ENCODE data around the gene UNK.

The UNK gene

DNA sequence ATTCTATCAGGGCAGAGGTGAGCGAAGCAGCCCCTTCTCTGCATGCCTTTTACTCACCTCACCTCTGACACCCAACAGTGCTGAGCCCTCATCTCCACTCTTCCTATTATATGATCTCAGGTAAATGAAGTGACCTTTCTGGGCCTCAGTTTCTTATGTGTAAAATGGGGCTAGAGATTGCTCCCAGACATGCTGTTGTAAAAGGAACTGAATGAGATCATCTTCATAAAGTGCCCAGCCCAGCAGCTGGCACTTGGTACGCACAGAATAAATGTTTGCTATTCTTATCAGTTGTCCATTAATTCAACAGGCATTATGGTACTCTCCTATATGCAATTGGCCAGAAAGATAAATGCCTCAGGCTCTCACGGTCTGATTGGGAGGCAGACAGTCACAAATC is 15.1 kb upstream of the UNK start:
- TF ChIP-seq, protein P1, sequence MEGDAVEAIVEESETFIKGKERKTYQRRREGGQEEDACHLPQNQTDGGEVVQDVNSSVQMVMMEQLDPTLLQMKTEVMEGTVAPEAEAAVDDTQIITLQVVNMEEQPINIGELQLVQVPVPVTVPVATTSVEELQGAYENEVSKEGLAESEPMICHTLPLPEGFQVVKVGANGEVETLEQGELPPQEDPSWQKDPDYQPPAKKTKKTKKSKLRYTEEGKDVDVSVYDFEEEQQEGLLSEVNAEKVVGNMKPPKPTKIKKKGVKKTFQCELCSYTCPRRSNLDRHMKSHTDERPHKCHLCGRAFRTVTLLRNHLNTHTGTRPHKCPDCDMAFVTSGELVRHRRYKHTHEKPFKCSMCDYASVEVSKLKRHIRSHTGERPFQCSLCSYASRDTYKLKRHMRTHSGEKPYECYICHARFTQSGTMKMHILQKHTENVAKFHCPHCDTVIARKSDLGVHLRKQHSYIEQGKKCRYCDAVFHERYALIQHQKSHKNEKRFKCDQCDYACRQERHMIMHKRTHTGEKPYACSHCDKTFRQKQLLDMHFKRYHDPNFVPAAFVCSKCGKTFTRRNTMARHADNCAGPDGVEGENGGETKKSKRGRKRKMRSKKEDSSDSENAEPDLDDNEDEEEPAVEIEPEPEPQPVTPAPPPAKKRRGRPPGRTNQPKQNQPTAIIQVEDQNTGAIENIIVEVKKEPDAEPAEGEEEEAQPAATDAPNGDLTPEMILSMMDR (IDR thresholded peaks at IDR 0.05; ENCODE audit: insufficient read depth, low read length, missing control alignments) = no peak
- CTCF ChIA-PET = interaction anchor here (0.7 to 1.8 kb wide), 4 partner anchors 9 to 79 kb away, joined by 3 to 6 read pairs (median 4); a partner anchor contains a TSS
- DNase-seq (ENCODE audit: low read depth, low spot score) = no peak
- H3K4me3 ChIP-seq (ENCODE audit: low read depth, low read length) = no peak overlapping the region
- POLR2A ChIA-PET = interaction anchor here (1.6 kb wide), 1 partner anchor 11 kb away, joined by 7 read pairs; no protein-coding TSS in a partner anchor

DNA sequence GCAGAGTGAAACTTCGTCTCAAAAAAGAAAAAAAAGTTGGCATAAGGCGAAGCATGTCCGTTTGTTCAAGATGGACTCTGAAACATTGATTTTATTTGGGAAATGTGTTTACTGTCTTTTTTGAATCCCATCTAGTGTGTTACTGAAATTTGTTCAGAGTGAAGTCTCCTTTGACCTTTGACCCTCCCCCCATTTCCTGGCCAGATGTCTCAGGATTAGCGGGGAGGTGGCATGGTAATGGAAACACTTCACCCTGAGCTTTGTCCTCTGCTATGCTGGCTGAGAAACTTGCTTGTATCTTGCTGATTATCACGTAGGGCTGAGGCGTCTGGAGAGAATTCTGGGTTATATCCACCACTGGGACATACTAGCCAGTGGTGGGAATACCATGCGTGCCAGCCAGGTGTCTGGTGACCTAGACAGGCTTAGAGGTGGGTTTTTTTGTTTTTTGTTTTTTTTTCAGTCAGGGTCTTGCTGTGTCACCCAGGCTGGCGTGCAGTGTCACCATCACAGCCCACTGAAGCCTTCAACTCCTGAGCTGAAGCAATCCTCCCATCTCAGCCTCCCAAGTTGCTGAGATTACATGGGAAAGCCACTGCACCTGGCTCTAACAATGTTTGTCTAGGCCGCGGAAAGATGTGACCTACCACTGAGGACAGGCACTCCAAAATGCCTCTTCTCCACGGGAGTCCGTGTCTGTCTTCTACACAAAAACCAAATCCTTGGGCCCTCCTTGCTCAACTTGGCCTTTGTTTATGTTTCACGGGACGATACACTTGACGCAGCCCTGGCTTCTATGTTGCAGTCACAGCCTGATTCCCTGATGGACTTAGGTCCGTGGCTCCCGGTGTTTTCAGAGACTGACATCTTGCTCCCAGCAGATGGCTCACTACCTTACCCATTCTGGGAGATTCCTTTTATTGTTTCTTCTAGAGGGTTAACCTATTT is 13.0 kb upstream of the UNK start:
- ChIA-PET POLR2A (no interaction called here), CTCF (interaction anchor here (0.9 to 1.8 kb wide), 4 partner anchors 18 to 105 kb away, joined by 3 to 6 read pairs (median 5); no protein-coding TSS in a partner anchor)
- no peak for DNase-seq (ENCODE audit: low read depth, low spot score)
- TF ChIP-seq, protein P1 (IDR thresholded peaks at IDR 0.05; ENCODE audit: insufficient read depth, low read length, missing control alignments) = no peak
- no peak overlapping the region for H3K4me3 ChIP-seq (ENCODE audit: low read depth, low read length)

DNA sequence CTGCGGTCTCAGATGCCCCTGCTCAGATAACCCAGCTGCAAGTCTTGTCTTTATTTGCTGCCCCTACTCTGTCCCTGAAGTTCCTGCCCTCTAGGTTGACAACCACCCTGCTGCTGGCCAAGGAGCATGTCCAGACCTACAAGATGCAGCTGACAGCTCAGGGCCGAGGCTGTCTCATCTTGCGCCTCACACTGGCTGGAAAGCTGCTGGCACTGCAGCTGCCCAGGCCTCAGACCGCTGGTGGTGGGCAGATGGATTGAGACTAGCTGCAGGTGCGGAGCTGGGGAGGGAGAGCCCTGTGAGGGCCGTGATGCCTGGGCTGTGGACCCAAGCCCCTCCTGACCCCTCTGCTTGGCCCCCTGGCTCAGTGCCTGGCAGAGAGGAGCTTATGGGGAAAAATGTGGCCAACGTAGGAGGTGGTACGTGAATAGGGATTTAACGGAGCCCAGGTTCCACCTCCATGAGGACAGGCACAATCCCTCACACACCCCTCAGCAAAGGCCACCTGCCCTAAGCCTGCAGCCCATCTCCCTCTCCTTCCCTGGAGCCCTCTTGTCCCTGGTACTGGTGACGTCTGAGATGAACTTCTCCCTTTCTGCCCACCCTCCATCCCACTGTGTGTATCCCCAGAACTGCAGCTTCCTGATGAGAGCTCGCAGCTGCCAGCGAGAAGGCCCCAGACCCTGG is 11.3 kb upstream of the UNK start:
- TF ChIP-seq, protein P1 (IDR thresholded peaks at IDR 0.05; ENCODE audit: insufficient read depth, low read length, missing control alignments) = no peak
- ChIA-PET POLR2A (interaction anchor here (0.6 to 5.9 kb wide), 6 partner anchors 9 to 25 kb away, joined by 3 to 69 read pairs (median 3); partner anchors contain the start of gene GALK1), CTCF (interaction anchor here (0.8 to 2.9 kb wide), 7 partner anchors 9 to 135 kb away, joined by 3 to 15 read pairs (median 4); partner anchors contain the start of genes GALK1 and TRIM65)
- H3K4me3 ChIP-seq (ENCODE audit: low read depth, low read length) = no peak overlapping the region
- DNase-seq (ENCODE audit: low read depth, low spot score) = no peak

DNA sequence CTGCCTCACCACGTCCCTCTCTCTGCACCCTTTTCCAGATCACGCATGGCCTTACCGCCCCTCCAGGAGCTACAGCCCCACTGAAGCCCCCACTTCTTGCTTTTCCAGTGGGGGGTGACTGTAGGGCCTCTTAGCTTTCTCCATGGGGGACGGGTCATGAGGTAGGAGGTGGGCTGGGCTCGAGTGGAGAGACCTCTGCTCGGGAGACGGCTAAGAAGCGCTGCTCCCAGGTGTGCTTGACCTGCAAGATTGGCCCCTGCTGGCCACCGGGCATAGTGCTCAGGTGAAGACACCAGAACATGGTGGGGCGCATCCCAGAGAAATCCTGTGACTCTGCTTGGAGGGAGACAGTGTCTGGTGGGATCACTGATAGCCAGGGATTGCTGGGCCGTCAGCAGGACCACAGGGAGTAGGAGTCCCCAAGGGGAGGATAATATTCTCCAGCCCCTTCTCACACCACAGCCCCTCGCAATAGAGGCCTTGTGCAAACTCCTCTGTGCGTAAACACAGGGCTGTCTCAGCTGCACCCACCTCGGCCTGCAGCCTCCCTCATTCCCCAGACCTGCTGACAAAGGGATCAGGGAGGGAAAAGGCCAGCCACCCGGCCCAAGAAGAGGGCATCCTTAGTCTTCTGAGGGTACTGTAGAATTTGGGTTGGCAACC is 10.7 kb upstream of the UNK start:
- ChIA-PET POLR2A (interaction anchor here (0.5 to 5.9 kb wide), 5 partner anchors 9 to 95 kb away, joined by 3 to 69 read pairs (median 4); partner anchors contain the start of gene GALK1), CTCF (interaction anchor here (0.8 to 5.1 kb wide), 7 partner anchors 9 to 134 kb away, joined by 3 to 47 read pairs (median 7); partner anchors contain the start of gene GALK1)
- TF ChIP-seq, protein P1 (IDR thresholded peaks at IDR 0.05; ENCODE audit: insufficient read depth, low read length, missing control alignments) = no peak
- DNase-seq (ENCODE audit: low read depth, low spot score) = no peak
- H3K4me3 ChIP-seq (ENCODE audit: low read depth, low read length) = no peak overlapping the region

DNA sequence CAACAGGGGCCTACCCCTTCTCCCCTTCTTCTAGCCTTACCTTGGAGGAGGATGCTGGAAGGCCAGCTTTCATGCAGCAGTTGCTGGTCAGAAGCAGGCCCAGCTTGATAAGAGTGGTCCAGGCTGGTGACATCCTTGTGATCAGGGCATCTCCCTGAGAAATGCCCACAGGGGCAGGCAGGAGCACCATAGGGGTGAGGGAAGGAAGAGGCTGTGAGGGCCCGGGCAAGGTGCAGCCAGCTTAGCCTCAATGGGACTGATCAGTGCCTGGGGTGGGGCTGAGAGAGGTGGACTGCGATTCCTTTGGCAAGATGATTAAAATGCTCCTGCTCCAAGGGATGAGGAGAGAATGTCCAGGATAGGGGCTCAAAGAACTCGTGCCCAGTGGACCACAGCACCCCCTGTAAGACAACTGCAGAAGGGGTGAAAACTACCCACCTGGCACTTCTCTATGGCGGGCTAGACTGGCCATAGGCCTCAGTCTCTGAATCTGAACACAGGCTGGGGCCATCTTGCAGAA is 10.1 kb upstream of the UNK start:
- TF ChIP-seq, protein P1 (IDR thresholded peaks at IDR 0.05; ENCODE audit: insufficient read depth, low read length, missing control alignments) = no peak
- ChIA-PET CTCF (interaction anchor here (1.1 to 5.1 kb wide), 4 partner anchors 9 to 26 kb away, joined by 3 to 47 read pairs (median 12); partner anchors contain the start of gene GALK1), POLR2A (interaction anchor here (0.5 to 5.9 kb wide), 2 partner anchors 10 to 96 kb away, joined by 4 to 69 read pairs; partner anchors contain the start of gene GALK1)
- DNase-seq (ENCODE audit: low read depth, low spot score) = no peak
- no peak overlapping the region for H3K4me3 ChIP-seq (ENCODE audit: low read depth, low read length)
